Sigmoid colon (tissue), 4 donors: ENCODE data around the gene ETAA1.

Experiments
- EP300 ChIP-seq, 4 donors: sonication (generic); formaldehyde crosslinking; IDR thresholded peaks; one replicate each; pipeline ENCODE4 v1.6.1; 2017; ENCODE audit warnings: antibody characterized with exemption in 4 of 4
- TF ChIP-seq, protein P1 (sequence below), 4 experiments: fragments of 450-650 bp in 3 of 4; fragments of 200-600 bp in 1 of 4; IDR thresholded peaks; one replicate each; pipeline ENCODE4 v1.5.1; 2016 to 2019; ENCODE audit warnings: antibody characterized with exemption in 4 of 4, mild to moderate bottlenecking in 3 of 4, moderate library complexity in 2 of 4

DNA sequence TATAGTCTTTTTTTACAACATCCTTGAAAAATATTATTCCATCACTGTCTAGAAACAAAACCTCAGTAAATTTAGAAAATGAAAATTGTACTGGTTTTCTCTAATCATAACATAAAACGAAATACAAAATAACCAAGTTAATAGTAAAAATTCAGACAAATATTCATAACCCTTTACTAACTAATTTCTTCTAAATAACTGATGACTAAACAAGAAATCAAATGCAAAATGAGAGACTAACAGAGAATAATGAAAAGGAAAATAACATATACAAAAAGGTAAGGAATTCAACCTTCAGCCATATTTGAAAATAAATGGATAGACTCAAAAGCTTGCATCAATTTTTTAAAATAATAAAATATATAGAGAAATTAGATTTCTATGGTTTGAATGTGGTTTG lies 18.6 kb upstream of the ETAA1 start:
- TF ChIP-seq, protein P1, sequence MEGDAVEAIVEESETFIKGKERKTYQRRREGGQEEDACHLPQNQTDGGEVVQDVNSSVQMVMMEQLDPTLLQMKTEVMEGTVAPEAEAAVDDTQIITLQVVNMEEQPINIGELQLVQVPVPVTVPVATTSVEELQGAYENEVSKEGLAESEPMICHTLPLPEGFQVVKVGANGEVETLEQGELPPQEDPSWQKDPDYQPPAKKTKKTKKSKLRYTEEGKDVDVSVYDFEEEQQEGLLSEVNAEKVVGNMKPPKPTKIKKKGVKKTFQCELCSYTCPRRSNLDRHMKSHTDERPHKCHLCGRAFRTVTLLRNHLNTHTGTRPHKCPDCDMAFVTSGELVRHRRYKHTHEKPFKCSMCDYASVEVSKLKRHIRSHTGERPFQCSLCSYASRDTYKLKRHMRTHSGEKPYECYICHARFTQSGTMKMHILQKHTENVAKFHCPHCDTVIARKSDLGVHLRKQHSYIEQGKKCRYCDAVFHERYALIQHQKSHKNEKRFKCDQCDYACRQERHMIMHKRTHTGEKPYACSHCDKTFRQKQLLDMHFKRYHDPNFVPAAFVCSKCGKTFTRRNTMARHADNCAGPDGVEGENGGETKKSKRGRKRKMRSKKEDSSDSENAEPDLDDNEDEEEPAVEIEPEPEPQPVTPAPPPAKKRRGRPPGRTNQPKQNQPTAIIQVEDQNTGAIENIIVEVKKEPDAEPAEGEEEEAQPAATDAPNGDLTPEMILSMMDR (IDR thresholded peaks at IDR 0.05) = no peak
- no peak for TF ChIP-seq EP300 (IDR thresholded peaks at IDR 0.05)
